HFFc6 (cell line): ENCODE results near the gene ATF6. TPM values are rescaled to one million over a fixed set of nuclear protein-coding genes. Genes with fewer than 3 reads are reported as not detected.

ENCODE experiments used
- DNase-seq: peaks from one replicate; pipeline ENCODE4 v3.0.0-alpha.2; 2018
- H3K27ac Mint-ChIP-seq: 2 replicates; pipeline ENCODE4 v1.8.0; 2020; ENCODE audit warnings: mild to moderate bottlenecking, mixed read lengths
- H3K27me3 Mint-ChIP-seq: 2 replicates; pipeline ENCODE4 v1.8.0; 2021; ENCODE audit warnings: mild to moderate bottlenecking, moderate library complexity, mixed read lengths; ENCODE audit not compliant: insufficient read depth
- H3K36me3 Mint-ChIP-seq: 2 replicates; pipeline ENCODE4 v1.8.0; 2021; ENCODE audit warnings: low read depth, mixed read lengths
- H3K4me1 Mint-ChIP-seq: 2 replicates; pipeline ENCODE4 v1.8.0; 2020; ENCODE audit warnings: low read depth, mixed read lengths
- H3K4me3 Mint-ChIP-seq: 2 replicates; pipeline ENCODE4 v1.8.0; 2020; ENCODE audit warnings: mild to moderate bottlenecking, moderate library complexity, mixed read lengths
- H3K9me3 Mint-ChIP-seq: 2 replicates; pipeline ENCODE4 v1.8.0; 2020; ENCODE audit warnings: mild to moderate bottlenecking, mixed read lengths
- total RNA-seq, 6 experiments: library from RNA; stranded (reverse); fragmentation: NEBNext Ultra II Directional; extraction: Animal tissue kit (Norgen Biotek cat#: 25700); gene quantifications; 2 replicates in 1 of 6; 3 replicates in 5 of 6; pipeline ENCODE4 v1.2.3, GENCODE V29; 2021
- TF ChIP-seq, protein P1 (sequence below): fragments of 200-600 bp; sonication (generic); IDR thresholded peaks from 2 replicates; pipeline ENCODE4 v1.5.0; 2021; ENCODE audit warnings: antibody characterized with exemption, mild to moderate bottlenecking

Gene ATF6
- total RNA-seq, 6 experiments from 2014 or later: 23.7 to 29.9 (median 27.6) TPM

DNA sequence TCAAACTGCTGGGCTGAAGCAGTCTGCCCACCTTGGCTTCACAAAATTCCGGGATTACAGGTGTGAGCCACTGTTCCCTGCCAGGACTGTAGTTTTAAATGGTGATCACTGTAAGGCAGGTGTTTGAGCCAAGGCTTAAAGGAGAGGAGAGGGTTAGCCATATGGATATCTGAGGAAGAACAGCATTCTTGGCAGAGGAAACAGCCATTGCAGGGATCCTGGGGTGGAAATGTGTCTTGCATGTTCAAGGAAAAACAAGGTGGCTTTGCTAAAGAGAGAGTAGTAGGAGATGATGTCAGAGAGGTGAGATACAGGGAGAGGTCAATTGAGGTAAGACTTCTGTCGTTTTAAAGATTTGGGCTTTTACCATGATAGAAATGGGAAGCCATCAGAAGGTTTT lies 73.5 kb downstream of the ATF6 start:
- no peak for DNase-seq
- H3K4me3 Mint-ChIP-seq: no peak overlapping the region
- peaks cover 47% of the 10 kb centered on the region for H3K4me1 Mint-ChIP-seq
- no peak overlapping the region for H3K27ac Mint-ChIP-seq
- no peaks in the 10 kb centered on the region for H3K27me3 Mint-ChIP-seq
- H3K9me3 Mint-ChIP-seq: no peaks in the 10 kb centered on the region
- no peaks in the 10 kb centered on the region; the same call in 1 of the 2 replicates for H3K36me3 Mint-ChIP-seq
- TF ChIP-seq, protein P1, sequence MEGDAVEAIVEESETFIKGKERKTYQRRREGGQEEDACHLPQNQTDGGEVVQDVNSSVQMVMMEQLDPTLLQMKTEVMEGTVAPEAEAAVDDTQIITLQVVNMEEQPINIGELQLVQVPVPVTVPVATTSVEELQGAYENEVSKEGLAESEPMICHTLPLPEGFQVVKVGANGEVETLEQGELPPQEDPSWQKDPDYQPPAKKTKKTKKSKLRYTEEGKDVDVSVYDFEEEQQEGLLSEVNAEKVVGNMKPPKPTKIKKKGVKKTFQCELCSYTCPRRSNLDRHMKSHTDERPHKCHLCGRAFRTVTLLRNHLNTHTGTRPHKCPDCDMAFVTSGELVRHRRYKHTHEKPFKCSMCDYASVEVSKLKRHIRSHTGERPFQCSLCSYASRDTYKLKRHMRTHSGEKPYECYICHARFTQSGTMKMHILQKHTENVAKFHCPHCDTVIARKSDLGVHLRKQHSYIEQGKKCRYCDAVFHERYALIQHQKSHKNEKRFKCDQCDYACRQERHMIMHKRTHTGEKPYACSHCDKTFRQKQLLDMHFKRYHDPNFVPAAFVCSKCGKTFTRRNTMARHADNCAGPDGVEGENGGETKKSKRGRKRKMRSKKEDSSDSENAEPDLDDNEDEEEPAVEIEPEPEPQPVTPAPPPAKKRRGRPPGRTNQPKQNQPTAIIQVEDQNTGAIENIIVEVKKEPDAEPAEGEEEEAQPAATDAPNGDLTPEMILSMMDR: no peak

DNA sequence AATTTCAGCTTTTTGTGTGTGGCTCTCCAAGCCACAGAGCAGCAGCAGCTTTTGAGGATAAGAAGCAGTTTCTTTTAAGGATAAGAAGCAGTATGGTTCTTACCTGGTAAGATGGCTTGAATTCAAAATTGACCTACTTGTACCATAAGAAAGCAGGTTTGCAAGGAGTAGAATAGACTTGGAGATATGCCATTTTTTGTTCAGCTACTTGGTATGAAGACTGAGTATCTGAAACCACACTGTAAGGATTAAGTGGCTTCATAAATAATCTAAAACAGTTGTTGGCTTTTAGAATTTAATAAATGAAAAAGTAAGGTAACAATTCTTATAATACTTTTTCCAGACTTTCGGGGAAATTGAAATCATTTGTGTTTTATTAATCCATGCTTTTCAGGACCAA lies 74.2 kb downstream of the ATF6 start:
- Mint-ChIP-seq H3K36me3 (no peaks in the 10 kb centered on the region; the same call in 1 of the 2 replicates), H3K9me3 (no peaks in the 10 kb centered on the region), H3K27me3 (no peaks in the 10 kb centered on the region), H3K27ac (no peak overlapping the region), H3K4me3 (no peak overlapping the region), H3K4me1 (peaks cover 42% of the 10 kb centered on the region)
- TF ChIP-seq, protein P1: no peak
- DNase-seq: peak; percentile 25

DNA sequence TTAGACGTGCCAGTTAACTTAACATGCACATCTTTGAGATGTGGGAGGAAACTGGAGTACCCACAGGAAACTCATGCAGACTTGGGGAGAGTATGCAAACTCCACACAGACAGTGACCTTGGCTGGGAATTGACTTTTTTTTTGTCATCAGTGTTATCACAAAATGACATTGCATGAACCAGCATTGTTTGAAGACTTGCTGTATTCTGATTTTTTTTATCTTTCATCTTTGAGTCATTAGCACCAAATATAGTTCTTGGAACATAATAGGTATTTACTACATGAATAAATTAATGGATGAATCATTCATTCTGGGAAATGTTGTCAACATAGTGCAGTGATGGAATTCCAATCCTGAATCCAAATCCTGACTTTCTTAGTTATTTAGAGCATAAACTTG lies 77.0 kb downstream of the ATF6 start:
- Mint-ChIP-seq H3K36me3 (no peaks in the 10 kb centered on the region; the same call in 1 of the 2 replicates), H3K4me3 (no peak overlapping the region), H3K4me1 (peaks cover 31% of the 10 kb centered on the region), H3K9me3 (no peaks in the 10 kb centered on the region), H3K27me3 (no peaks in the 10 kb centered on the region), H3K27ac (no peak overlapping the region; the same call in 1 of the 2 replicates)
- TF ChIP-seq, protein P1: no peak
- DNase-seq: no peak

DNA sequence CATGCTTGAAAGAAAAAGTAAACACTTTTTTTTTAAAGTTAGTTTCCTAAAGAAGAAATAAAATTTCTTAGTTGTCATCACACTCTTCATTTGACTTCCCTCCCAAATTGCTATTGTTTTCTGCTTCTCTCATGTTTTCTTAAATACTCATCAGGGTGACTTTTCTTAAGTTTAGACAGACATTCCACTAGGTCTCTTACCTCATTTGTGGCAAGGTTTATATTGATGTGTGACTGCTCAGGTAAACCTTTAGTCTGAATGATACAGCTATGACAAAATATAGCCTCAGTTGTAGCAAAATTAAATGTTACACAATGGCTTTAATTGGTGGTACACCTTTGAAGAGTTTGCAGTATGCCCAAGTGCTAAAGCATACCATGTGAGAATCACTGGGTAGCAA lies 78.6 kb downstream of the ATF6 start:
- TF ChIP-seq, protein P1: no peak
- H3K9me3 Mint-ChIP-seq: no peaks in the 10 kb centered on the region
- no peaks in the 10 kb centered on the region for H3K27me3 Mint-ChIP-seq
- H3K36me3 Mint-ChIP-seq: no peaks in the 10 kb centered on the region; the same call in 1 of the 2 replicates
- DNase-seq: no peak
- H3K4me1 Mint-ChIP-seq: peaks cover 42% of the 10 kb centered on the region
- H3K4me3 Mint-ChIP-seq: no peak overlapping the region
- no peak overlapping the region for H3K27ac Mint-ChIP-seq

DNA sequence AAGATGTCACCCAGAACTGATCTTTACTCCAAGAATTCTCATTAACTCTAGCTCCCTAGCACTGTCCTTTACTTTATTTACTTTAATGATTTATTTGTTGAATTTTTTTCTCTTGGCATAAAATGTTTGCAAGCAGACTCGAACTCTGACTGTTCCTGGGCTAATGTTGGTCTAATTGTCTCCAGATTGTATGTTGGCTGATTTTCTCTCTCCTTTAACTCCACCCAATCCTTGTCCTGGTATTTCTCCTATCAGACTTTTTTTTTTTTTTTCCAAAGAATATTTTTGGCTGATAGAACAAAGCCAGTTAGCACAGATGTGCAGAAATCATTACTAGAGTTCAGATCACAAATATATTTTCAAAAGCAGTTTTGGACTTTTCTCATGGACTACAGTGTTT lies 82.6 kb downstream of the ATF6 start:
- TF ChIP-seq, protein P1: no peak
- no peak for DNase-seq
- Mint-ChIP-seq H3K27me3 (no peaks in the 10 kb centered on the region), H3K36me3 (peaks cover 11% of the 10 kb centered on the region), H3K4me1 (peaks cover 24% of the 10 kb centered on the region), H3K27ac (no peak overlapping the region; the same call in 1 of the 2 replicates), H3K4me3 (no peak overlapping the region), H3K9me3 (no peaks in the 10 kb centered on the region)

DNA sequence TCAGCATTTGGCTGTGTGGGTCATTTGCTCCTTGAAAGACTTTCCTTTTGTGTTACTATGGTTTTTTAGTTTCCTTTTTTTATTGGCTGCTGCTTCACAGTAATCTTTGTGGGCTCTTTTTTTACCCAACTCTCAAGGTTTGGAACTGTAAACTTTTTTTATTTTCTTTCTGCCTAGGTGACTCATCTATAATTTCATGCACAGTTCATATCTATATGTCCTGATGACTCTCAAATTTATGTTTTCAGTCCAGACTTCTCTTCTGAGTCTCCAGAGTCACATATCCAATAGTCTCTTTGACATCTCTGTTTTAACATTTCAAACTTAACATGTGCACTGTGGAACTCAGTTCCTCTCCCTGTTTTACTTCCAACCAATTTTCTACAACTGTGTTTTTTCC lies 83.4 kb downstream of the ATF6 start:
- H3K36me3 Mint-ChIP-seq: peaks cover 19% of the 10 kb centered on the region
- peaks cover 19% of the 10 kb centered on the region for H3K4me1 Mint-ChIP-seq
- no peaks in the 10 kb centered on the region for H3K27me3 Mint-ChIP-seq
- no peak for DNase-seq
- H3K9me3 Mint-ChIP-seq: no peaks in the 10 kb centered on the region
- TF ChIP-seq, protein P1: no peak
- H3K4me3 Mint-ChIP-seq: no peak overlapping the region
- H3K27ac Mint-ChIP-seq: peak overlapping the region; percentile 7
